ACC112 (cell line): ENCODE data around the gene ADAMTS20.

ENCODE experiments used
- H2AFZ ChIP-seq: fragments of 200-600 bp; sonication (generic); one replicate; pipeline ENCODE4 v1.6.0; 2017; ENCODE audit warnings: antibody characterized with exemption, low read length; ENCODE audit not compliant: unreplicated experiment
- H3K27ac ChIP-seq: fragments of 200-600 bp; sonication (generic); 2 replicates; pipeline ENCODE4 v1.5.1; 2014; ENCODE audit warnings: low read depth, mild to moderate bottlenecking, antibody characterized with exemption, low read length, moderate library complexity
- H3K27me3 ChIP-seq: fragments of 200-600 bp; sonication (generic); 2 replicates; pipeline ENCODE4 v1.6.1; 2014; ENCODE audit warnings: mild to moderate bottlenecking, antibody characterized with exemption, low read length, moderate library complexity, mixed read lengths; ENCODE audit not compliant: insufficient read depth
- H3K36me3 ChIP-seq: fragments of 200-600 bp; sonication (generic); 2 replicates; pipeline ENCODE4 v1.6.1; 2016; ENCODE audit warnings: mild to moderate bottlenecking, antibody characterized with exemption, low read length, moderate library complexity, mixed read lengths; ENCODE audit not compliant: insufficient read depth
- H3K4me1 ChIP-seq: fragments of 200-600 bp; sonication (generic); one replicate; pipeline ENCODE4 v1.6.1; 2016; ENCODE audit warnings: low read length, mixed read lengths; ENCODE audit not compliant: insufficient read depth, unreplicated experiment, control insufficient read depth
- H3K4me3 ChIP-seq: fragments of 200-600 bp; sonication (generic); 2 replicates; pipeline ENCODE4 v1.5.1; 2014; ENCODE audit warnings: mild to moderate bottlenecking, low read depth, low read length
- H3K79me2 ChIP-seq: fragments of 200-600 bp; sonication (generic); one replicate; pipeline ENCODE4 v1.6.0; 2016; ENCODE audit warnings: low read length; ENCODE audit not compliant: control insufficient read depth, unreplicated experiment, insufficient read depth

Gene ADAMTS20

DNA sequence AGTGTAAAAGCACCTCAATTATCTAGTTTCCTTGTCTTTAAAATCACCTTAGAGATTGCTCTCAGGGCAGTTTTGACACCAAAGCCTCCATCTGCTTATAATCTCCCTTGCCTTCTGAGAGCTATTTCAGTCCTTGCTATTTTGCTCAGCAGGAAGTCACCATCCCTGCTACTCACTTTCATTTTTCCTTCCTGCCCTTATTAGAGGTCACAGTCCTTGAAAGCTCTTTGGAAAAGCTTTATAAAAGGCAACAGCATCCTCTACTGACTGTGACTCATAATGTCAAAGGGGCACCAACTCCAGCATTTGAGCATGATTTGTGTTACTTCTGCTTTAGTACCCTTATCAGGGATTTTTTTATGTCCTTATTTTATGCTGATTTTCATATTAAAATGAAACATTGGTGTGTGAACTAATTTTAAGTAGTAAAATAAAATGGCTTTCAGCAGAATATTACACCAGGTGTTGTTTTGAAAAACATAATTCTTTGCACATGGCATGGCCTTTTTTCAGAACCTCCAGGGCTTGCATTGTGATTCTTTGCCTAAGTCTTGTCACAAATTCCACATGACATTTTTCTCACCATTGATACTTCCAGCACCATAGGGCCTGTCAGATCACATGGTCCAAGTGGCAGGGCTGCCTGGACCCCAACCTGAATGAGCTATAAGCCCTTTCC, 213.0 kb downstream of the ADAMTS20 start:
- peak overlapping the region; percentile 43 for H3K4me3 ChIP-seq
- no peaks in the 10 kb centered on the region for H3K79me2 ChIP-seq
- H3K36me3 ChIP-seq = no peaks in the 10 kb centered on the region
- H3K27me3 ChIP-seq = no peaks in the 10 kb centered on the region
- peak overlapping the region; percentile 79 for H2AFZ ChIP-seq
- H3K4me1 ChIP-seq = peaks cover 28% of the 10 kb centered on the region
- peak overlapping the region; percentile 61 for H3K27ac ChIP-seq

DNA sequence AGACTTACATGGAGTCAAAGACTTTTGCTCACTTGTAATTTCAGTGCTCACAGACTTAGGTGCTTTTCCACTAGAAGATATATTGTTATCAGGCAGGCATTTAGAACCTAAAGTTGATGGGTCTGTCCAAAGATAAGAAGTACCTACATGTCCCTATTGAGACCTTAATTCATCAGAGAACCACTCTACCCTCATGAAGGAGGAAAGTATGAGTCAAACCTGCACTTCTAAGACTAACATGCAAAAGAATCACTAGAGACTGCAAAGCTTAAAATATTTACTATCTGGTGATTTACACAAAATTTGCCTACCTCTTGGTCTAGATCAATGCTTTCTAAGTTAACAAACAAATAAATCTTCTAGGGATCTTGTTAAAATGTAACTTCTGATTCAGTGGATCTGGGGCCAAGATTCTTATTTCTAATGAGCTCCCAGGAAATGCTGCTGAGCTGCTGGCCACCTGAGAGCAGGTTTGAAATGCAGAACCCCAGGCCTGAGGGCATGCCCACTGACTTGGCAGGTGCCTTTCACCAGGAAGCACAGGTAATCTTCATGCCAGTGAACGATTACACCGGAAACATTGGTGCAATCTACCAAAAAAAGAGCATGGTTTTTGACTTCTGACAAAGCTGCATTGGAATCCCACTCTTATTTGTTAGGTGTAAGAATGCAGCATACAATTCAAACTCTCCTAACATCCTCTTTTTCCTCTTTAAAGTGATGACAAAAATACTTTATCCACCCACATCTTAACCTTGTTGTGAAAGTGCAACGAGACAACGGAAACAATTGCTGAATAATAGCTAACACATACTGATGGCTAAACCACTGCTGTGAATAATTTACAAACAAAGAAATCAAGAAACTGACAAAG, 214.2 kb downstream of the ADAMTS20 start:
- H3K4me3 ChIP-seq = peak overlapping the region; percentile 43; the same call in 1 of the 2 replicates
- H3K4me1 ChIP-seq = peaks cover 39% of the 10 kb centered on the region
- peak overlapping the region; percentile 61 for H3K27ac ChIP-seq
- no peaks in the 10 kb centered on the region for H3K79me2 ChIP-seq
- no peaks in the 10 kb centered on the region for H3K36me3 ChIP-seq
- H2AFZ ChIP-seq = peak overlapping the region; percentile 79
- H3K27me3 ChIP-seq = no peaks in the 10 kb centered on the region

DNA sequence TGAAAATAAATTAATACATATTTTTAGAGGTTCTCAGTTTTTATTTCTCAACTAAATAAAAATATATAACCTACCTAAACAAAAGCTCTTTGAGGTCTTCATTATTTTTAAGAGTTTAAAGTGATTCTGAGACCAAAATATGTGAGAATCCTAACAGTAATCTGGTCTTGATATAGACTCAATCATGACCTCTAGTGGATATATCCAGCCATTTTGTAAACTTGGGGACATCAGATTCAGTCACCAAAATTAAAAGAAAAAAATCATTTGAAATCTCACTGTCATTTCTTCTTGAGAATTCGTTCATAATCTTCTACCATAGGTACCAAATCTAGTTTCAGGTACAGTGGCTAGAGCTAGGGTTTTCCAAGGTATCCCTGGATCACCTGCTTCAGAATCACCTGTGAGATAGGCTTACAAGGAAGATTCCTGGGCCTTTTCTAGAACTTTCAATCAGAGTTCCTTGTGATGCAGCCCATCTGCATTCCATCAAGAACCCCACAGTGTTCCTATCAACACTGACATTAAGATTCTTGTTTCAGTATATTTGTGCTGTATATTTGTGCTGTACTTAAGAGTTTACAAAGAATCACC, 214.9 kb downstream of the ADAMTS20 start:
- peak overlapping the region; percentile 73 for H2AFZ ChIP-seq
- H3K4me3 ChIP-seq = no peak overlapping the region
- H3K27ac ChIP-seq = no peak overlapping the region
- no peaks in the 10 kb centered on the region for H3K79me2 ChIP-seq
- no peaks in the 10 kb centered on the region for H3K27me3 ChIP-seq
- H3K4me1 ChIP-seq = peaks cover 44% of the 10 kb centered on the region
- no peaks in the 10 kb centered on the region for H3K36me3 ChIP-seq

DNA sequence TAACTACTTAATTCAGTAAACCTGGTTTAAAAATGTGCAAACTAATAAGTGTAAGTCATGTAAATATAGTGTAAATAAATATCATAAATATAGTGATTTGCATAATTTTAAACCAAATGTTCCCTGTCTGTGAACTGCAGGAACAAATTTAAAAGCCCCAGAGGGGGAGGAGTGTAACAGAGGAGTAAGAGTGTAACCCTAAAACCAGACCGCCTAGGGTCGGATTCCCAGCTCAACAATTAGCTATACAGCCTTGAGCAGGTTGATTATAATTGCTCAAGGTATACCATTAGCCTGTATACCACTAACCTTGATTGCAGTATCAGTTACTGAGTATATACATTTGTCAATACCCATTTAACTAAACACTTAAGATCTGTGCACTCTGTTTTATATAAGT, 218.4 kb downstream of the ADAMTS20 start:
- Histone ChIP-seq H3K36me3 (no peaks in the 10 kb centered on the region), H3K4me3 (no peak overlapping the region), H3K79me2 (no peaks in the 10 kb centered on the region), H2AFZ (no peak overlapping the region), H3K27ac (no peak overlapping the region), H3K4me1 (peaks cover 41% of the 10 kb centered on the region), H3K27me3 (no peaks in the 10 kb centered on the region)

DNA sequence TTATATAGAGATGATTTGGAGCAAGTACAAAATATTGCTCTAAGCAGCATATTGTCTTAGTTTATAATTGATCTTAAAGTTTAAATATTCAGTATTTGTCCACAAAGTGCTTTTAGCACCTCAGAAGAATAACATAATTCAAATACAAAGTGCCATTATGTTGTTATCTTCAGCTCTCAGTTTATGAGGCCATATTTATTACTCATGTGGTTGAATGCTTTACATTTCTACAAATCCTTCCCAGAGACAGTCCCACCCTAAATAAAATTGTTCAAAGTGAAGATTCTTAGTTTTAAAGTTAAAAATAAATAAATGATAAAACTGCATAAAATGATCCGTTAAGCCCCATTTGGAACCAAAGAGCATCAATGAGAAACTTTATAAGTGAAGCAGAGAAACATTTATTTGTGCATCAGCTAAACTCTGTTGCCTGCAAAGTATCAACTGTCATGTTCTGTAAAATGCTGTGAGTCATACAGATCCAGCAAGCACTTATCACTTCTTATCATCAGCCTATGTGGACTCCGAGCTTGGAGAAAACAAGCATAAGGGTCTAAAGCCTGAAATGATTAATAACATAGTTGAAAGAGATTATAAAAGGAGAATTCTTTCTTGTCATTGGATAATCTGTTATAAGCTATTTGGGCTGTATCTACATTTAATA, 218.9 kb downstream of the ADAMTS20 start:
- Histone ChIP-seq H3K27me3 (no peaks in the 10 kb centered on the region), H3K79me2 (no peaks in the 10 kb centered on the region), H3K36me3 (no peaks in the 10 kb centered on the region), H3K27ac (no peak overlapping the region), H3K4me3 (no peak overlapping the region), H2AFZ (no peak overlapping the region), H3K4me1 (peaks cover 36% of the 10 kb centered on the region)

DNA sequence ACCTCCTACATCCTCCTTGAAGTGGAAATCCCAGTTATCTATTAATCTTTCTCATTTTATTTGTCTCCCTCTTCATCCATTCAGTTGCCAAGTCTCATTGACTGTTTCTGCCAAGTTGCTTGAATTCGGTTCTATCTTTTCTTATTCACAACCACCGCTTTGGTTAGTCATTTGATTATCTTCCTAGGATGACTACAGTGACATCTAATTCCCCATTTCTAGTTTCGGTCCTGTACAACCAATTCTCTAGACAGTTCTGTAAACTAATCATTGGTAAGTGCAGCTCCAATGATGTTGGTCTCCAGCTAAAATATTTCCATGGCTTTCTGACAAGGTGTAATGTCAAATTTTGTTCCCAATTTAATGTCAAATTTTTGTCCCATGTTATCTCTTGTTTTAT, 220.1 kb downstream of the ADAMTS20 start:
- Histone ChIP-seq H3K36me3 (no peaks in the 10 kb centered on the region), H3K79me2 (no peaks in the 10 kb centered on the region), H2AFZ (no peak overlapping the region), H3K27ac (no peak overlapping the region), H3K27me3 (no peaks in the 10 kb centered on the region), H3K4me3 (no peak overlapping the region), H3K4me1 (peaks cover 25% of the 10 kb centered on the region)

DNA sequence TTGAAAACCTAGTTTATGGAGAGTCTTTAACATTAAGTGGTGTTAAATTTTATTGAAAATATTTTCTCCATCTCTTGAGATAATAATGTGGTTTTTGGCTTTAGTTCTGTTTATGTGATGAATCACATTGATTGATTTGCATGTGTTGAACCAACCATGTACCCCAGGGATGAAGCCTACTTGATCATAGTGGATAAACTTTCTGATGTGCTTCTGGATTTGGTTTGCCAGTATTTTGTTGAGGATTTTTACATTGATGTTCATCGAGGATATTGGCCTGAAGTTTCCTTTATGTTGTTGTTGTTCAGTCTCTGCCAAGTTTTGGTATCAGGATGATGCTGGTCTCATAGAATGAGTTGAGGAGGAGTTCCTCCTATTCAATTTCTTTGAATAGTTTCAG, 222.6 kb downstream of the ADAMTS20 start:
- Histone ChIP-seq H3K27me3 (no peaks in the 10 kb centered on the region), H3K79me2 (no peaks in the 10 kb centered on the region), H3K4me1 (peaks cover 20% of the 10 kb centered on the region), H3K36me3 (no peaks in the 10 kb centered on the region), H2AFZ (no peak overlapping the region), H3K27ac (no peak overlapping the region; the same call in 1 of the 2 replicates), H3K4me3 (no peak overlapping the region)

DNA sequence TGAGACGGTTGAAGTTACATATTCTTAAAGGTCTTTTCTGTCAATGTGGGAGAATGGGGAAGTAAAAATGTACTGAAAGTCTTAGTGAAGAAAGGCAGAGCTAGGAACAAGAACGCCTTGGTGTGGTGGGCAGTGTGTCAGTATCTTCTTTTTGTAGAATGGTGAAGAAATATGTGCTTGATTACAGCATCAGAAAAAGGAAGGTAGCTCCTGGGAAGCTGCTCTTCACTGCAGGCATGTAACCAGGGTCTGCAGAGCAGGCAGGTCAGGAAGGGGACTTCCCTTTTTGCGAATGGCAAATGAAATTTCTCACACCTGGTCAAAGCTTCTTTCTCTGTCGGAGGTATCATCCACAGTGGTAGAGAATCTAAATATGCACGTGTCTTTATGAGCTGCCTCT, 226.2 kb downstream of the ADAMTS20 start:
- Histone ChIP-seq H3K4me3 (no peak overlapping the region), H3K36me3 (no peaks in the 10 kb centered on the region), H2AFZ (no peak overlapping the region), H3K27me3 (no peaks in the 10 kb centered on the region), H3K4me1 (peaks cover 4% of the 10 kb centered on the region), H3K27ac (no peak overlapping the region), H3K79me2 (no peaks in the 10 kb centered on the region)

DNA sequence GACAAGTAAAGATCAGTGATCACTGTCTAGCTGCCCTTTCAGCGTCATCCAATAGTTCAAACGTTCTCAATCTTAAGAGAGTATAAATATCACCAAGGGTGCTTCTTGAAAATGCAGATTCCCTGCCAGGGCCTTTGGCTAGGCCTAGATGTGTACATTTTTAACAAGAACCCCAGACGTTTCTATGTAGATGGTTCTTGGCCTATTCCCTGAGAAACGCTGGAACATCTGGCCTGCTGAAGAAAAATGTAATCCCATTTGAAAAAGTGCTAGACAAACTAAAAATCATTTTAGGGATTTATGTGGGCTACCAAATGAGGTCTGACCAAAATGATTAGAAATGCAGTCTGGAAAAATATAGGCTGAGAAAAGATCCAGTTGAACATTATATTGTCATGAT, 231.7 kb downstream of the ADAMTS20 start:
- Histone ChIP-seq H3K27me3 (no peaks in the 10 kb centered on the region), H3K4me1 (peaks cover 4% of the 10 kb centered on the region), H2AFZ (no peak overlapping the region), H3K27ac (no peak overlapping the region), H3K4me3 (no peak overlapping the region), H3K79me2 (no peaks in the 10 kb centered on the region), H3K36me3 (no peaks in the 10 kb centered on the region)

DNA sequence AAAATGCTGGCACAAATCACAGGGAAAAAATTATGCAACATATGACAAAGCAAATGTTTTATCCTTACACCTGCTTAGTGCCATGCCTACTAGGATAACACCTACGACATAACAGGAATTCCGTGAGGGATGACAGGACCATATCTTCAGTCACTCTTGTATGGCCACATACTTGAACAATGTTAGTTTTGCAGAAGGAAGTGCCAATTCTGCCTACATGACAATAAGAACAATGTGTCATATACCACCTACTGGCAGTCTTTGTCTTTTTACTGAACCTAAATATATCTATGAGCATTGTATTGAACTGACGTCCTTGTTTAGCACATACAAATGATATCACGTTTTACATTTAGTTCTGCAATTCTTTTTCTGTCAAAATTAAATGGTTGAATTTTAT, 234.0 kb downstream of the ADAMTS20 start:
- H3K27me3 ChIP-seq = no peaks in the 10 kb centered on the region
- no peak overlapping the region for H2AFZ ChIP-seq
- H3K4me3 ChIP-seq = no peak overlapping the region
- H3K79me2 ChIP-seq = no peaks in the 10 kb centered on the region
- H3K36me3 ChIP-seq = no peaks in the 10 kb centered on the region
- H3K4me1 ChIP-seq = peaks cover 4% of the 10 kb centered on the region
- H3K27ac ChIP-seq = no peak overlapping the region
